Measurements from ENCODE around the gene SALL1. TPM values are rescaled to one million over a fixed set of nuclear protein-coding genes. Genes with fewer than 3 reads are reported as not detected.

Gene SALL1
- polyA plus RNA-seq, 1 donor from 2014 or later: 0.22 TPM

- Histone ChIP-seq H3K4me3 (ENCODE audit: low read length) (no peak overlapping the region), H3K9ac (ENCODE audit: low read length) (no peak overlapping the region), H3K36me3 (ENCODE audit: insufficient read depth, low read length) (no peaks in the 10 kb centered on the region), H3F3A (ENCODE audit: insufficient read depth, low read length, poor library complexity, severe bottlenecking) (no peaks in the 10 kb centered on the region), H3K9me2 (ENCODE audit: insufficient read depth, low read length) (no peaks in the 10 kb centered on the region), H2AFZ (ENCODE audit: low read depth, low read length) (no peak overlapping the region), H3K9me3 (ENCODE audit: low read length) (no peaks in the 10 kb centered on the region), H3K27me3 (ENCODE audit: insufficient read depth, low read depth, low read length) (no peaks in the 10 kb centered on the region), H3K4me2 (ENCODE audit: low read length) (no peak overlapping the region), H3K79me2 (replicated peaks; ENCODE audit: insufficient read depth, low read length) (no peaks in the 10 kb centered on the region), H4K20me1 (ENCODE audit: insufficient read depth) (no peaks in the 10 kb centered on the region), H3K27ac (ENCODE audit: low read length) (no peak overlapping the region)
- no peak for TF ChIP-seq CTCF (IDR thresholded peaks at IDR 0.05; ENCODE audit: poor library complexity, severe bottlenecking)
- TF ChIP-seq MXI1 (conservative IDR thresholded peaks at IDR 0.05; ENCODE audit: poor library complexity, severe bottlenecking): no peak
- no peak for TF ChIP-seq EP300 (conservative IDR thresholded peaks at IDR 0.05; ENCODE audit: poor library complexity, severe bottlenecking)
- no peak for TF ChIP-seq POLR2AphosphoS5 (IDR thresholded peaks at IDR 0.05)
- no peak for TF ChIP-seq EZH2 (IDR thresholded peaks at IDR 0.05; ENCODE audit: borderline replicate concordance, insufficient read depth, low read length, poor library complexity, severe bottlenecking)
- no peak for TF ChIP-seq TAF1 (IDR thresholded peaks at IDR 0.05; ENCODE audit: low read depth)
- TF ChIP-seq RAD21 (conservative IDR thresholded peaks at IDR 0.05): no peak
- no peak for TF ChIP-seq SMC3 (conservative IDR thresholded peaks at IDR 0.05; ENCODE audit: poor library complexity)
- TF ChIP-seq REST (IDR thresholded peaks at IDR 0.05; ENCODE audit: borderline replicate concordance): no peak
Observed at GRCh38 chr16:51124896-51125295, 26.2 kb downstream of the SALL1 start.

DNA sequence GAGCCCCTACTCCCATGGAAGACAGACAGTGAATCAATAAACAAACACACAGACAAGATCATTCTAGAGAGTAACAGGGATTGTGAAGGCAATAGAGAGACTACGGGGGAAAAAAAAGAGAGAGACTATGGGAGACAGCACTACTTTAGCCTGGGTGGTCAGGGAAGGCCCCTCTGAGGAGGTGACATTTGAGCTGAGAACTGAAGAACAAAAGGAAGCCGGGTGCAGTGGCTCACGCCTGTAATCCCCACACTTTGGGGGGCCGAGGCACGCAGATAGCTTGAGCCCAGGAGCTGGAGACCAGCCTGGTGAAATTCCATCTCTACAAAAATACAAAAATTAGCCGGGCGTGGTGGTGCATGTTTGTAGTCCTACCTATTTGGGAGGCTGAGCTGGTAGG, 29.2 kb downstream of the SALL1 start:
- Histone ChIP-seq H3K4me3 (ENCODE audit: low read length) (no peak overlapping the region), H2AFZ (ENCODE audit: low read depth, low read length) (no peak overlapping the region), H3K4me2 (ENCODE audit: low read length) (no peak overlapping the region), H3K27me3 (ENCODE audit: insufficient read depth, low read depth, low read length) (no peaks in the 10 kb centered on the region), H3K79me2 (replicated peaks; ENCODE audit: insufficient read depth, low read length) (no peaks in the 10 kb centered on the region), H3F3A (ENCODE audit: insufficient read depth, low read length, poor library complexity, severe bottlenecking) (no peaks in the 10 kb centered on the region), H3K9me2 (ENCODE audit: insufficient read depth, low read length) (no peaks in the 10 kb centered on the region), H3K36me3 (ENCODE audit: insufficient read depth, low read length) (no peaks in the 10 kb centered on the region), H3K9ac (ENCODE audit: low read length) (no peak overlapping the region), H3K9me3 (ENCODE audit: low read length) (no peaks in the 10 kb centered on the region), H4K20me1 (ENCODE audit: insufficient read depth) (no peaks in the 10 kb centered on the region), H3K27ac (ENCODE audit: low read length) (no peak overlapping the region)
- no peak for TF ChIP-seq TAF1 (IDR thresholded peaks at IDR 0.05; ENCODE audit: low read depth)
- no peak for TF ChIP-seq RAD21 (conservative IDR thresholded peaks at IDR 0.05)
- no peak for TF ChIP-seq REST (IDR thresholded peaks at IDR 0.05; ENCODE audit: borderline replicate concordance)
- no peak for TF ChIP-seq EP300 (conservative IDR thresholded peaks at IDR 0.05; ENCODE audit: poor library complexity, severe bottlenecking)
- TF ChIP-seq POLR2AphosphoS5 (IDR thresholded peaks at IDR 0.05): no peak
- TF ChIP-seq EZH2 (IDR thresholded peaks at IDR 0.05; ENCODE audit: borderline replicate concordance, insufficient read depth, low read length, poor library complexity, severe bottlenecking): no peak
- no peak for TF ChIP-seq MXI1 (conservative IDR thresholded peaks at IDR 0.05; ENCODE audit: poor library complexity, severe bottlenecking)
- TF ChIP-seq SMC3 (conservative IDR thresholded peaks at IDR 0.05; ENCODE audit: poor library complexity): no peak
- TF ChIP-seq CTCF (IDR thresholded peaks at IDR 0.05; ENCODE audit: poor library complexity, severe bottlenecking): no peak

Data from neural cell (in vitro differentiated cells).